ENCODE data around the gene OSTN. TPM values are rescaled to one million over a fixed set of nuclear protein-coding genes. Genes with fewer than 3 reads are reported as not detected.

OSTN gene
- total and polyA plus RNA-seq, 9 of the 15 experiments (the other 6 are each of a cell fraction or from before 2014, with no cell fraction given), result not detected

DNA sequence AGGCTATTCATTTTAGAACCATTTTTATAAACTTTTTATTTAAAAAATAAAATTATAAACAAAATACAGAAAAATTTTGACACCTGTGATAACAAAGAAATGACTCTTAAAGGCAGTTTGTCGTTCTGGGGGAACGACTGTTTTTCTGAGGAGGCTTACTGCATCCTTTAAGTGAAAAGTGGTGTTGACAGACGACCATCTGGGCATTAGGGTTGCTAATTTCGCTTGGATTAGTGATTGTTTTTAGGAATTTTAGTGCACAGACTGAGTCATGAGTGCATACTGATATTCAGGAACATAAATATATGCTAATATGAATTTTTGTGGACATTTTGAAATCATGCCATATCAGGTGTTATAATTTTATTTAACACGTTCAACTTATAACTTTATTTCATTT lies 28.5 kb downstream of the OSTN start (continued):
- TF ChIP-seq, protein P1, sequence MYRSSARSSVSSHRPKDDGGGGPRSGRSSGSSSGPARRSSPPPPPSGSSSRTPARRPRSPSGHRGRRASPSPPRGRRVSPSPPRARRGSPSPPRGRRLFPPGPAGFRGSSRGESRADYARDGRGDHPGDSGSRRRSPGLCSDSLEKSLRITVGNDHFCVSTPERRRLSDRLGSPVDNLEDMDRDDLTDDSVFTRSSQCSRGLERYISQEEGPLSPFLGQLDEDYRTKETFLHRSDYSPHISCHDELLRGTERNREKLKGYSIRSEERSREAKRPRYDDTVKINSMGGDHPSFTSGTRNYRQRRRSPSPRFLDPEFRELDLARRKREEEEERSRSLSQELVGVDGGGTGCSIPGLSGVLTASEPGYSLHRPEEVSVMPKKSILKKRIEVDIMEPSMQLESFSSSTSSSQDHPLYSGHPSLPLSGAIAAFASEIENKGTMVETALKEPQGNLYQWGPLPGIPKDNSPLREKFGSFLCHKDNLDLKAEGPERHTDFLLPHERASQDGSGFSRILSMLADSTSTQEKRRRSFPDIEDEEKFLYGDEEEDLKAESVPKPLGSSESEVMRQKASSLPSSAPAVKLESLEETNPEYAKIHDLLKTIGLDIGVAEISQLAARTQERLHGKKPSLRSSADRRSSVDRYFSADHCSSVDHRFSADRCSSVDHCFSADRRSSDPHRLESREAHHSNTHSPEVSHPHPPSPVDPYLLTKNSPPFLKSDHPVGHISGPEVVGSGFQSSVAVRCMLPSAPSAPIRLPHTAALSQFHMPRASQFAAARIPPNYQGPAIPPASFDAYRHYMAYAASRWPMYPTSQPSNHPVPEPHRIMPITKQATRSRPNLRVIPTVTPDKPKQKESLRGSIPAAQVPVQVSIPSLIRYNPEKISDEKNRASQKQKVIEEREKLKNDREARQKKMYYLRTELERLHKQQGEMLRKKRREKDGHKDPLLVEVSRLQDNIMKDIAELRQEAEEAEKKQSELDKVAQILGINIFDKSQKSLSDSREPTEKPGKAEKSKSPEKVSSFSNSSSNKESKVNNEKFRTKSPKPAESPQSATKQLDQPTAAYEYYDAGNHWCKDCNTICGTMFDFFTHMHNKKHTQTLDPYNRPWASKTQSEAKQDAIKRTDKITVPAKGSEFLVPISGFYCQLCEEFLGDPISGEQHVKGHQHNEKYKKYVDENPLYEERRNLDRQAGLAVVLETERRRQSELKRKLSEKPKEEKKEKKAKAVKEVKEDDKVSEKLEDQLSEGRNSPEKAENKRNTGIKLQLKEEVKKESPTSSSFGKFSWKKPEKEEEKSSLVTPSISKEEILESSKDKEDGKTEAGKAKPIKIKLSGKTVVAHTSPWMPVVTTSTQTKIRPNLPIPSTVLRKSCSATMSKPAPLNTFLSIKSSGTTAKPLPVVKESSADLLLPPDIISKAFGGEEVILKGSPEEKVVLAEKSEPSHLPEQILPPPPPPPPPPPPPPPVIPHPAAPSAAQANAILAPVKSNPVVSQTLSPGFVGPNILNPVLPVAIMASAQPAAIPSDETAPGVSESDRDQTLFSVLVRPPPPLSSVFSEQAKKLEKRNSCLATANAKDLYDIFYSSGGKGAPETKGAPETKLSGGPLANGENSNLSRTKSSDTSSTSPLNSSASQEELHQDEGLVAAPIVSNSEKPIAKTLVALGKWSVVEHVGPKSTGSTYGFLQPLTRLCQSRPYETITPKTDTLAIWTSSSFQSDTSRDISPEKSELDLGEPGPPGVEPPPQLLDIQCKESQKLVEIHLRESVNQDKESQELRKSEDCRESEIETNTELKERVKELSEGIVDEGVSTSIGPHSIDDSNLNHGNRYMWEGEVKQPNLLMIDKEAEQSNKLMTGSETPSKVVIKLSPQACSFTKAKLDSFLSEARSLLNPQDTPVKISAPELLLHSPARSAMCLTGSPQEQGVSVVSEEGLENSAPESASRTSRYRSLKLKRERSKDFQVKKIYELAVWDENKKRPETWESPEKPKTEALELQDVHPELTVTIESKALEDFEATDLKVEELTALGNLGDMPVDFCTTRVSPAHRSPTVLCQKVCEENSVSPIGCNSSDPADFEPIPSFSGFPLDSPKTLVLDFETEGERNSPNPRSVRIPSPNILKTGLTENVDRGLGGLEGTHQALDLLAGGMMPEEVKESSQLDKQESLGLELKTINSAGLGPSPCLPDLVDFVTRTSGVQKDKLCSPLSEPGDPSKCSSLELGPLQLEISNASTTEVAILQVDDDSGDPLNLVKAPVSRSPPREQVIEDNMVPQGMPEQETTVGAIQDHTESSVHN (IDR thresholded peaks at IDR 0.05; ENCODE audit: borderline replicate concordance in 1 of 2, low read depth in 1 of 2), result no peak
- TF ChIP-seq, protein P2, sequence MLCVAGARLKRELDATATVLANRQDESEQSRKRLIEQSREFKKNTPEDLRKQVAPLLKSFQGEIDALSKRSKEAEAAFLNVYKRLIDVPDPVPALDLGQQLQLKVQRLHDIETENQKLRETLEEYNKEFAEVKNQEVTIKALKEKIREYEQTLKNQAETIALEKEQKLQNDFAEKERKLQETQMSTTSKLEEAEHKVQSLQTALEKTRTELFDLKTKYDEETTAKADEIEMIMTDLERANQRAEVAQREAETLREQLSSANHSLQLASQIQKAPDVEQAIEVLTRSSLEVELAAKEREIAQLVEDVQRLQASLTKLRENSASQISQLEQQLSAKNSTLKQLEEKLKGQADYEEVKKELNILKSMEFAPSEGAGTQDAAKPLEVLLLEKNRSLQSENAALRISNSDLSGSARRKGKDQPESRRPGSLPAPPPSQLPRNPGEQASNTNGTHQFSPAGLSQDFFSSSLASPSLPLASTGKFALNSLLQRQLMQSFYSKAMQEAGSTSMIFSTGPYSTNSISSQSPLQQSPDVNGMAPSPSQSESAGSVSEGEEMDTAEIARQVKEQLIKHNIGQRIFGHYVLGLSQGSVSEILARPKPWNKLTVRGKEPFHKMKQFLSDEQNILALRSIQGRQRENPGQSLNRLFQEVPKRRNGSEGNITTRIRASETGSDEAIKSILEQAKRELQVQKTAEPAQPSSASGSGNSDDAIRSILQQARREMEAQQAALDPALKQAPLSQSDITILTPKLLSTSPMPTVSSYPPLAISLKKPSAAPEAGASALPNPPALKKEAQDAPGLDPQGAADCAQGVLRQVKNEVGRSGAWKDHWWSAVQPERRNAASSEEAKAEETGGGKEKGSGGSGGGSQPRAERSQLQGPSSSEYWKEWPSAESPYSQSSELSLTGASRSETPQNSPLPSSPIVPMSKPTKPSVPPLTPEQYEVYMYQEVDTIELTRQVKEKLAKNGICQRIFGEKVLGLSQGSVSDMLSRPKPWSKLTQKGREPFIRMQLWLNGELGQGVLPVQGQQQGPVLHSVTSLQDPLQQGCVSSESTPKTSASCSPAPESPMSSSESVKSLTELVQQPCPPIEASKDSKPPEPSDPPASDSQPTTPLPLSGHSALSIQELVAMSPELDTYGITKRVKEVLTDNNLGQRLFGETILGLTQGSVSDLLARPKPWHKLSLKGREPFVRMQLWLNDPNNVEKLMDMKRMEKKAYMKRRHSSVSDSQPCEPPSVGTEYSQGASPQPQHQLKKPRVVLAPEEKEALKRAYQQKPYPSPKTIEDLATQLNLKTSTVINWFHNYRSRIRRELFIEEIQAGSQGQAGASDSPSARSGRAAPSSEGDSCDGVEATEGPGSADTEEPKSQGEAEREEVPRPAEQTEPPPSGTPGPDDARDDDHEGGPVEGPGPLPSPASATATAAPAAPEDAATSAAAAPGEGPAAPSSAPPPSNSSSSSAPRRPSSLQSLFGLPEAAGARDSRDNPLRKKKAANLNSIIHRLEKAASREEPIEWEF (CRISPR knock-in tag; IDR thresholded peaks at IDR 0.05), result no peak

Measured in K562 (cell line).